ENCODE data around the gene RLN3.
A peak's percentile ranks its signal among the peaks of the same experiment; 100 is the strongest.
"Not testable (repeated sequence)": the region's sequence is repeated elsewhere in the genome, so short reads cannot be mapped to it uniquely, and the experiment has no call there.

The RLN3 gene

GRCh38 chr19:14005349-14006084, 22.4 kb upstream of the RLN3 start:
- Histone ChIP-seq H3K9me3 (ENCODE audit: low read depth, low read length) (no peaks in the 10 kb centered on the region), H3K36me3 (ENCODE audit: insufficient read depth, low read length) (no peaks in the 10 kb centered on the region; the same call in 1 of the 2 replicates), H3K4me3 (peak overlapping the region; percentile 92), H3K27ac (peak overlapping the region; percentile 91), H3K9ac (ENCODE audit: insufficient read length) (peak overlapping the region; percentile 87)
- no peak for TF ChIP-seq FOXP2 (optimal IDR thresholded peaks at IDR 0.05; ENCODE audit: control extremely low read depth, extremely low read length, insufficient read depth)
- TF ChIP-seq EZH2 (IDR thresholded peaks at IDR 0.05): no peak
- TF ChIP-seq POLR2AphosphoS5 (IDR thresholded peaks at IDR 0.05; ENCODE audit: borderline replicate concordance, low read depth, low read length): no peak; the same call in 1 of the 2 replicates
- DNase-seq (ENCODE audit: low read depth, low spot score): peak; percentile 40

GRCh38 chr19:14006085-14006765, 21.7 kb upstream of the RLN3 start, which contains the start of gene RFX1:
RFX1 (minus strand) TSS chr19:14006320; CDS start chr19:13993843, 12,477 bp downstream.
- no peaks in the 10 kb centered on the region for H3K36me3 ChIP-seq (ENCODE audit: insufficient read depth, low read length)
- peak within 1 kb of the TSS; percentile 91 for H3K27ac ChIP-seq
- peak within 1 kb of the TSS; percentile 87 for H3K9ac ChIP-seq (ENCODE audit: insufficient read length)
- peak within 1 kb of the TSS; percentile 92 for H3K4me3 ChIP-seq
- TF ChIP-seq POLR2AphosphoS5 (IDR thresholded peaks at IDR 0.05; ENCODE audit: borderline replicate concordance, low read depth, low read length) (no peak), EZH2 (IDR thresholded peaks at IDR 0.05) (no peak), FOXP2 (optimal IDR thresholded peaks at IDR 0.05; ENCODE audit: control extremely low read depth, extremely low read length, insufficient read depth) (no peak)
- H3K9me3 ChIP-seq (ENCODE audit: low read depth, low read length): no peaks in the 10 kb centered on the region
- peak; percentile 100 for DNase-seq (ENCODE audit: low read depth, low spot score)

GRCh38 chr19:14006766-14007562, 21.0 kb upstream of the RLN3 start:
- H3K36me3 ChIP-seq (ENCODE audit: insufficient read depth, low read length): no peaks in the 10 kb centered on the region
- H3K9ac ChIP-seq (ENCODE audit: insufficient read length): peak overlapping the region; percentile 87
- peak overlapping the region; percentile 92 for H3K4me3 ChIP-seq
- H3K27ac ChIP-seq: peak overlapping the region; percentile 90
- no peak for DNase-seq (ENCODE audit: low read depth, low spot score)
- TF ChIP-seq FOXP2 (optimal IDR thresholded peaks at IDR 0.05; ENCODE audit: control extremely low read depth, extremely low read length, insufficient read depth): peak; percentile 12
- TF ChIP-seq POLR2AphosphoS5 (IDR thresholded peaks at IDR 0.05; ENCODE audit: borderline replicate concordance, low read depth, low read length): peak; percentile 49; the same call in 1 of the 2 replicates
- TF ChIP-seq EZH2 (IDR thresholded peaks at IDR 0.05): no peak
- no peaks in the 10 kb centered on the region for H3K9me3 ChIP-seq (ENCODE audit: low read depth, low read length)

- H3K36me3 ChIP-seq (ENCODE audit: insufficient read depth, low read length): no peaks in the 10 kb centered on the region
- no peak for TF ChIP-seq POLR2AphosphoS5 (IDR thresholded peaks at IDR 0.05; ENCODE audit: borderline replicate concordance, low read depth, low read length)
- TF ChIP-seq EZH2 (IDR thresholded peaks at IDR 0.05): no peak
- TF ChIP-seq FOXP2 (optimal IDR thresholded peaks at IDR 0.05; ENCODE audit: control extremely low read depth, extremely low read length, insufficient read depth): no peak
- no peak overlapping the region for H3K4me3 ChIP-seq
- no peak overlapping the region for H3K9ac ChIP-seq (ENCODE audit: insufficient read length)
- H3K27ac ChIP-seq: no peak overlapping the region
- DNase-seq (ENCODE audit: low read depth, low spot score): no peak
- H3K9me3 ChIP-seq (ENCODE audit: low read depth, low read length): no peaks in the 10 kb centered on the region
These were observed 15.5 kb upstream of the RLN3 start for GRCh38 chr19:14012378-14012915.

- DNase-seq (ENCODE audit: low read depth, low spot score): no peak
- no peak overlapping the region for H3K27ac ChIP-seq
- H3K36me3 ChIP-seq (ENCODE audit: insufficient read depth, low read length): no peaks in the 10 kb centered on the region
- no peak overlapping the region for H3K9ac ChIP-seq (ENCODE audit: insufficient read length)
- TF ChIP-seq EZH2 (IDR thresholded peaks at IDR 0.05): no peak
- no peak for TF ChIP-seq FOXP2 (optimal IDR thresholded peaks at IDR 0.05; ENCODE audit: control extremely low read depth, extremely low read length, insufficient read depth)
- no peak for TF ChIP-seq POLR2AphosphoS5 (IDR thresholded peaks at IDR 0.05; ENCODE audit: borderline replicate concordance, low read depth, low read length)
- no peak overlapping the region for H3K4me3 ChIP-seq
- H3K9me3 ChIP-seq (ENCODE audit: low read depth, low read length): no peaks in the 10 kb centered on the region
These were observed 12.4 kb upstream of the RLN3 start for GRCh38 chr19:14015524-14016035.

GRCh38 chr19:14019100-14019499, 8.8 kb upstream of the RLN3 start:
- no peaks in the 10 kb centered on the region for H3K36me3 ChIP-seq (ENCODE audit: insufficient read depth, low read length)
- no peak overlapping the region for H3K9ac ChIP-seq (ENCODE audit: insufficient read length)
- no peaks in the 10 kb centered on the region for H3K9me3 ChIP-seq (ENCODE audit: low read depth, low read length)
- no peak for TF ChIP-seq FOXP2 (optimal IDR thresholded peaks at IDR 0.05; ENCODE audit: control extremely low read depth, extremely low read length, insufficient read depth)
- TF ChIP-seq POLR2AphosphoS5 (IDR thresholded peaks at IDR 0.05; ENCODE audit: borderline replicate concordance, low read depth, low read length): no peak
- H3K4me3 ChIP-seq: no peak overlapping the region
- no peak for DNase-seq (ENCODE audit: low read depth, low spot score)
- H3K27ac ChIP-seq: 0 out of 2 replicates have a peak overlapping the region, but pooled peaks have one; percentile 31

GRCh38 chr19:14019739-14020138, 8.2 kb upstream of the RLN3 start:
- not testable (repeated sequence) for H3K27ac ChIP-seq; H3K4me3 ChIP-seq; H3K36me3 ChIP-seq (ENCODE audit: insufficient read depth, low read length); DNase-seq (ENCODE audit: low read depth, low spot score); H3K9me3 ChIP-seq (ENCODE audit: low read depth, low read length); H3K9ac ChIP-seq (ENCODE audit: insufficient read length)

- Histone ChIP-seq H3K36me3 (ENCODE audit: insufficient read depth, low read length) (no peaks in the 10 kb centered on the region), H3K9me3 (ENCODE audit: low read depth, low read length) (no peaks in the 10 kb centered on the region), H3K27ac (no peak overlapping the region), H3K4me3 (no peak overlapping the region), H3K9ac (ENCODE audit: insufficient read length) (no peak overlapping the region)
- DNase-seq (ENCODE audit: low read depth, low spot score): no peak
- no peak for TF ChIP-seq FOXP2 (optimal IDR thresholded peaks at IDR 0.05; ENCODE audit: control extremely low read depth, extremely low read length, insufficient read depth)
- no peak for TF ChIP-seq POLR2AphosphoS5 (IDR thresholded peaks at IDR 0.05; ENCODE audit: borderline replicate concordance, low read depth, low read length)
- TF ChIP-seq EZH2 (IDR thresholded peaks at IDR 0.05): no peak
These were observed 6.5 kb upstream of the RLN3 start for GRCh38 chr19:14021474-14021873.
